Activated T-cell treated with anti-CD3 and anti-CD28 coated beads, Interleukin-2, amount 50 U/mL, for 24 hours (primary cell): ENCODE results near the gene HDGFL2.

Experiments used
- DNase-seq: peaks from one replicate; pipeline ENCODE4 v3.0.0-alpha.2; 2020
- H3K27ac Mint-ChIP-seq: 2 replicates; pipeline ENCODE4 v1.8.0; 2020; ENCODE audit warnings: mild to moderate bottlenecking, mixed read lengths
- H3K27me3 Mint-ChIP-seq: 2 replicates; pipeline ENCODE4 v1.8.0; 2020; ENCODE audit warnings: mixed read lengths
- H3K36me3 Mint-ChIP-seq: 2 replicates; pipeline ENCODE4 v1.8.0; 2020; ENCODE audit warnings: low read depth, mixed read lengths
- H3K4me1 Mint-ChIP-seq: 2 replicates; pipeline ENCODE4 v1.8.0; 2020; ENCODE audit warnings: low read depth, mixed read lengths
- H3K4me3 Mint-ChIP-seq: 2 replicates; pipeline ENCODE4 v1.8.0; 2020; ENCODE audit warnings: mild to moderate bottlenecking, moderate library complexity, mixed read lengths
- H3K9me3 Mint-ChIP-seq: 2 replicates; pipeline ENCODE4 v1.8.0; 2020; ENCODE audit warnings: mixed read lengths

HDGFL2 gene

GRCh38 chr19:4441994-4442818, 29.9 kb upstream of the HDGFL2 start:
- Mint-ChIP-seq H3K4me3 (no peak overlapping the region), H3K27ac (no peak overlapping the region), H3K27me3 (no peaks in the 10 kb centered on the region), H3K4me1 (no peaks in the 10 kb centered on the region), H3K9me3 (no peaks in the 10 kb centered on the region), H3K36me3 (peaks cover 85% of the 10 kb centered on the region)
- DNase-seq = no peak

- DNase-seq = no peak
- no peak overlapping the region for H3K4me3 Mint-ChIP-seq
- no peaks in the 10 kb centered on the region for H3K27me3 Mint-ChIP-seq
- no peaks in the 10 kb centered on the region for H3K4me1 Mint-ChIP-seq
- no peaks in the 10 kb centered on the region for H3K9me3 Mint-ChIP-seq
- peaks cover 86% of the 10 kb centered on the region for H3K36me3 Mint-ChIP-seq
- no peak overlapping the region for H3K27ac Mint-ChIP-seq
Measured at GRCh38 chr19:4442819-4443146, 29.3 kb upstream of the HDGFL2 start.

GRCh38 chr19:4443188-4443587, 28.9 kb upstream of the HDGFL2 start:
- Mint-ChIP-seq H3K9me3 (no peaks in the 10 kb centered on the region), H3K4me3 (no peak overlapping the region), H3K27ac (no peak overlapping the region), H3K4me1 (no peaks in the 10 kb centered on the region), H3K36me3 (peaks cover 82% of the 10 kb centered on the region), H3K27me3 (no peaks in the 10 kb centered on the region)
- DNase-seq = no peak

GRCh38 chr19:4443966-4444764, 27.9 kb upstream of the HDGFL2 start:
- Mint-ChIP-seq H3K9me3 (no peaks in the 10 kb centered on the region), H3K36me3 (peaks cover 82% of the 10 kb centered on the region)

GRCh38 chr19:4444765-4445741, 27.0 kb upstream of the HDGFL2 start:
- H3K4me1 Mint-ChIP-seq = no peaks in the 10 kb centered on the region
- H3K27ac Mint-ChIP-seq = peak overlapping the region; percentile 61
- DNase-seq = no peak
- no peaks in the 10 kb centered on the region for H3K27me3 Mint-ChIP-seq
- H3K4me3 Mint-ChIP-seq = no peak overlapping the region
- no peaks in the 10 kb centered on the region for H3K9me3 Mint-ChIP-seq
- H3K36me3 Mint-ChIP-seq = peaks cover 81% of the 10 kb centered on the region

More at GRCh38 chr19:4443966-4444764, 27.9 kb upstream of the HDGFL2 start:
- no peaks in the 10 kb centered on the region for H3K27me3 Mint-ChIP-seq
- peak; percentile 34 for DNase-seq
- peak overlapping the region; percentile 68 for H3K27ac Mint-ChIP-seq
- no peaks in the 10 kb centered on the region for H3K4me1 Mint-ChIP-seq
- H3K4me3 Mint-ChIP-seq = no peak overlapping the region

- no peaks in the 10 kb centered on the region for H3K9me3 Mint-ChIP-seq
- no peaks in the 10 kb centered on the region for H3K4me1 Mint-ChIP-seq
- peak overlapping the region; percentile 50 for H3K27ac Mint-ChIP-seq
- peaks cover 80% of the 10 kb centered on the region for H3K36me3 Mint-ChIP-seq
- no peaks in the 10 kb centered on the region for H3K27me3 Mint-ChIP-seq
- DNase-seq = no peak
- H3K4me3 Mint-ChIP-seq = no peak overlapping the region
Measured at GRCh38 chr19:4445963-4446703, 26.0 kb upstream of the HDGFL2 start.

GRCh38 chr19:4446704-4447200, 25.3 kb upstream of the HDGFL2 start:
- Mint-ChIP-seq H3K4me3 (no peak overlapping the region), H3K36me3 (peaks cover 82% of the 10 kb centered on the region), H3K27ac (peak overlapping the region; percentile 50), H3K4me1 (no peaks in the 10 kb centered on the region), H3K27me3 (no peaks in the 10 kb centered on the region), H3K9me3 (no peaks in the 10 kb centered on the region)
- DNase-seq = no peak

- Mint-ChIP-seq H3K36me3 (peaks cover 81% of the 10 kb centered on the region), H3K4me1 (no peaks in the 10 kb centered on the region)
Measured at GRCh38 chr19:4447327-4448146, 24.6 kb upstream of the HDGFL2 start.

GRCh38 chr19:4448147-4448985, 23.7 kb upstream of the HDGFL2 start:
- H3K27ac Mint-ChIP-seq = peak overlapping the region; percentile 68
- no peaks in the 10 kb centered on the region for H3K9me3 Mint-ChIP-seq
- DNase-seq = no peak
- H3K4me3 Mint-ChIP-seq = no peak overlapping the region
- no peaks in the 10 kb centered on the region for H3K27me3 Mint-ChIP-seq
- peaks cover 83% of the 10 kb centered on the region for H3K36me3 Mint-ChIP-seq
- H3K4me1 Mint-ChIP-seq = no peaks in the 10 kb centered on the region

More at GRCh38 chr19:4447327-4448146, 24.6 kb upstream of the HDGFL2 start:
- Mint-ChIP-seq H3K27ac (peak overlapping the region; percentile 22), H3K4me3 (no peak overlapping the region), H3K27me3 (no peaks in the 10 kb centered on the region), H3K9me3 (no peaks in the 10 kb centered on the region)
- DNase-seq = no peak

- H3K4me3 Mint-ChIP-seq = no peak overlapping the region
- no peaks in the 10 kb centered on the region for H3K4me1 Mint-ChIP-seq
- peaks cover 77% of the 10 kb centered on the region for H3K36me3 Mint-ChIP-seq
- H3K27me3 Mint-ChIP-seq = no peaks in the 10 kb centered on the region
- no peak for DNase-seq
- no peaks in the 10 kb centered on the region for H3K9me3 Mint-ChIP-seq
- no peak overlapping the region for H3K27ac Mint-ChIP-seq
Measured at GRCh38 chr19:4449022-4449638, 23.0 kb upstream of the HDGFL2 start.

- no peak for DNase-seq
- H3K27ac Mint-ChIP-seq = no peak overlapping the region
- peaks cover 72% of the 10 kb centered on the region for H3K36me3 Mint-ChIP-seq
- no peaks in the 10 kb centered on the region for H3K9me3 Mint-ChIP-seq
- no peak overlapping the region for H3K4me3 Mint-ChIP-seq
- H3K4me1 Mint-ChIP-seq = no peaks in the 10 kb centered on the region
- H3K27me3 Mint-ChIP-seq = no peaks in the 10 kb centered on the region
Measured at GRCh38 chr19:4449639-4450028, 22.5 kb upstream of the HDGFL2 start.
